ENCODE measurements around the gene FHOD3. TPM values are rescaled to one million over a fixed set of nuclear protein-coding genes. Genes with fewer than 3 reads are reported as not detected.

The FHOD3 gene
- total and polyA plus RNA-seq, 5 donors from 2014 or later: not detected

DNA sequence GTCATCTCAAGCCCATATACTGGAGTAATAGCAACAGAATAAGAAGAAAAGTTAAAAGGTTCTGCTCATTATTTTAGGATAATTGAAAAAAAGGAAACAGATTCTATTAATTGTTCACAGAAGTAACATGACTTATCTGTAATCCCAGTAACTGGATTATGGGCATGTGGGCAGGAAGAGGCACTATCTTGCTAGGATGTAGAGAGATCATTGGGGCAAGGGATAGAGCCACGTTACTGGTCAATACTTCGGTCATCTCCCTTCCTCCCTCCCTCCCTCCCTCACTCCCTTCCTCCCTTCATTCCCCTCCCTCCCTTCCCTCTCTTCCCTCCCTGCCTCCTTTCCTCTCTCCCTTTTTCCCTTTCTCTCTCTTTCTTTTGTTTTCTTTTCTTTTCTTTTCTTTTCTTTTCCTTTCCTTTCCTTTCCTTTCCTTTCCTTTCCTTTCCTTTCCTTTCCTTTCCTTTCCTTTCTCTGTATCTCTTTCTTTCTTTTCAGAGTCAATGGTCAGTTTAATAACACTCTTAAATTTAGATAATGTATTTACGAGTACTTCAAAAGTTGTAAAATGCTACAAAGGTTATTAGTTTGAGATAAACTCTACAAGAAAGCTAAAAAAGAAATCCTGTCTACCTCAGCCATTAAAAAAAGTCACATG lies 82.8 kb downstream of the FHOD3 start:
- no peak overlapping the region for H3K4me3 Mint-ChIP-seq
- ATAC-seq (ENCODE audit: low read depth in 2 of 2): no peak
- H3K27me3 Mint-ChIP-seq: no peaks in the 10 kb centered on the region

DNA sequence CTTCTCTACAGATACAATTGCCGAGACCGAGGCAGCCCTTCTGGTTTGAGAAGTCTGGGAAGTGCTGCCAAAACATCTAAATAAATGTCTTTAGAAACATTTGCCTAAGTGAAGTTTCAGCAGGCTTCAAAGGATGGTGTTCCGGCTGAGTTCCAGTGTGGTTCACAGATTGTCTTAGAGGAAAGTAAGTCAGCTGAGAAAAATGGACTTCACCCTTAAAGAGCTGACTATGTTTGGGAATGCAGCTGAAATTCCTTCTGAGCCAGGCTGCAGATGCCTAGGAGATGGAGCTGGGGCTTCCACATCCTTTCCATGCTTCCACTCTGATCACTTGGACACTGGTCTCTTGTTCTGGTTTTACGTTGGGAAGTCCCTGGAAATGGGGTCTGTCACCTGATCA lies 83.6 kb downstream of the FHOD3 start:
- Histone ChIP-seq H3K27ac (ENCODE audit: insufficient read depth, low read length, poor library complexity, severe bottlenecking) (no peak overlapping the region), H3K4me1 (ENCODE audit: control insufficient read depth, insufficient read depth, low read length, poor library complexity, severe bottlenecking) (no peaks in the 10 kb centered on the region), H3K9me3 (ENCODE audit: control insufficient read depth in 2 of 2, low read length in 2 of 2) (no peaks in the 10 kb centered on the region), H3K4me3 (ENCODE audit: low read depth, low read length) (no peak overlapping the region), H3K27me3 (ENCODE audit: control insufficient read depth, insufficient read depth, low read length) (peaks cover 2% of the 10 kb centered on the region), H3K36me3 (ENCODE audit: control insufficient read depth, insufficient read depth, low read length) (no peaks in the 10 kb centered on the region)
- DNase-seq (no peak), ATAC-seq (ENCODE audit: low read depth in 2 of 2) (no peak)
- Mint-ChIP-seq H3K36me3 (no peaks in the 10 kb centered on the region), H3K4me3 (no peak overlapping the region), H3K27ac (no peak overlapping the region), H3K9me3 (peaks cover 0 to 2% (median 0%) of the 10 kb centered on the region in 7 donors), H3K27me3 (no peaks in the 10 kb centered on the region), H3K4me1 (no peaks in the 10 kb centered on the region)

More for the DNA sequence above, 82.8 kb downstream of the FHOD3 start:
- H3K4me1 Mint-ChIP-seq: no peaks in the 10 kb centered on the region
- H3K36me3 ChIP-seq (ENCODE audit: control insufficient read depth, insufficient read depth, low read length): no peaks in the 10 kb centered on the region
- no peak overlapping the region for H3K27ac Mint-ChIP-seq
- DNase-seq: no peak
- no peaks in the 10 kb centered on the region for H3K4me1 ChIP-seq (ENCODE audit: control insufficient read depth, insufficient read depth, low read length, poor library complexity, severe bottlenecking)
- H3K36me3 Mint-ChIP-seq: no peaks in the 10 kb centered on the region
- no peaks in the 10 kb centered on the region for H3K9me3 ChIP-seq (ENCODE audit: control insufficient read depth in 2 of 2, low read length in 2 of 2)
- peaks cover 0 to 2% (median 0%) of the 10 kb centered on the region in 7 donors for H3K9me3 Mint-ChIP-seq
- peaks cover 2% of the 10 kb centered on the region for H3K27me3 ChIP-seq (ENCODE audit: control insufficient read depth, insufficient read depth, low read length)
- no peak overlapping the region for H3K27ac ChIP-seq (ENCODE audit: insufficient read depth, low read length, poor library complexity, severe bottlenecking)
- H3K4me3 ChIP-seq (ENCODE audit: low read depth, low read length): no peak overlapping the region

DNA sequence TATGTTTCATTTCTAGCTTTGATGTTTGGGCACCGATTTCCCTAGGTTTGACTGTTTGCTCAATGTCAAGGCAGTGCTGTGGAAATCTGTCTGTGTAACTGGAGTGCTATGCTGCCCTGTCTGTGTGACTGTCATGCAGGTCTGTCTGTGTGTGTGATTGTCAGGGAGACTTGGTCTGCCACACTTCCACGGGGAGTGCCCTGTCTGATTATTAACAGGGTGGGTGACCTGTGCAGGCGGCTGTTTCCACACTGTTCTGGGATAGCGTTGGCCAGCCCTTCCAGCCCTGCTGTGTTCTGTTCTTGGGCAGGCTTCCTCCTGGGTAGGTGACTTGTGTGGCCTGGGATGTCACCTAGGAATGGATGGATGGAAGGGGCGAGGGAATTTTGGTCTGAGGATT lies 85.3 kb downstream of the FHOD3 start:
- H3K27me3 ChIP-seq (ENCODE audit: control insufficient read depth, insufficient read depth, low read length): no peaks in the 10 kb centered on the region
- no peak for DNase-seq
- peaks cover 0 to 2% (median 0%) of the 10 kb centered on the region in 7 donors for H3K9me3 Mint-ChIP-seq
- no peak overlapping the region for H3K27ac Mint-ChIP-seq
- H3K9me3 ChIP-seq (ENCODE audit: control insufficient read depth in 2 of 2, low read length in 2 of 2): no peaks in the 10 kb centered on the region
- H3K4me1 Mint-ChIP-seq: no peaks in the 10 kb centered on the region
- no peak overlapping the region for H3K4me3 ChIP-seq (ENCODE audit: low read depth, low read length)
- H3K4me3 Mint-ChIP-seq: no peak overlapping the region
- no peak overlapping the region for H3K27ac ChIP-seq (ENCODE audit: insufficient read depth, low read length, poor library complexity, severe bottlenecking)
- no peaks in the 10 kb centered on the region for H3K4me1 ChIP-seq (ENCODE audit: control insufficient read depth, insufficient read depth, low read length, poor library complexity, severe bottlenecking)
- H3K36me3 Mint-ChIP-seq: no peaks in the 10 kb centered on the region
- no peak for ATAC-seq (ENCODE audit: low read depth in 2 of 2)
- H3K36me3 ChIP-seq (ENCODE audit: control insufficient read depth, insufficient read depth, low read length): no peaks in the 10 kb centered on the region
- H3K27me3 Mint-ChIP-seq: no peaks in the 10 kb centered on the region

DNA sequence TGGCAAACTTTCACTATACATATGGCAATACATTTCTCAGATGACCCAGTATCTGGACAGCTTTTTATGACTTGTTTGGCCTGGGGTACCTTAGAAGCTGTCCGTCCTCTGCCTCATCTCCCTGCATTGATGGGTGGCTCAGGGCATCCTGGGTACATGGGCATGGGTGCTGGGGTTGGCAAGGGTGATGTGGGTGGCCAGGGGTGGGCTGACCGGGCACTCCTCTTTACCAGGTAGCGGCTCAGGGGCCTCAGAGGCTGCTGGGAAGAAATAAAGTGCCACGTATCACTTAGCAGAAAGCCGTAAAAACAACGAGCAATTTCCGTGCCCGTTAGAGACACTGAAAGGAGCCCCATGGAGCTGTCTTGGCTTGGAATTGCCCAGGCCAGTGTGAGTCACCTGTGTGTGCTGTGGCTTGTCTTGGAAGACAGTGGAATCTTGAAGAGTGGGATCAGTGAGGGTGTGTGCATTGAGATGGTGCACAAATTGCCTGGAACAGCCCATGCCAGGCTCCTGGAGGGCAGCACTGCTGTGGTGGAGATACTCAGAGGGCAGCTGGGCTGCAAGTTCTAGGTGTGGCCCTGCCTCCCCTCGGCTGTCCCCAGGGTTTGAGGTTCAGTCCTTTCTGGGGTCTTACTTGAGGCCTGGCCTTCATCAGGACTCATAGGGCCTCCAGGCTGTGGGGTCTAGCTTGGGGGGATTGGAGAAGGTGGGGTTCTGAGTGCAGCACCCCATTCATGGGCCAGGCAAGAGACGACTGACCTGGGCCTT lies 88.8 kb downstream of the FHOD3 start:
- H3K4me1 ChIP-seq (ENCODE audit: control insufficient read depth, insufficient read depth, low read length, poor library complexity, severe bottlenecking): no peaks in the 10 kb centered on the region
- Mint-ChIP-seq H3K27ac (no peak overlapping the region), H3K9me3 (peaks cover 0 to 5% (median 0%) of the 10 kb centered on the region in 7 donors), H3K4me1 (no peaks in the 10 kb centered on the region), H3K4me3 (no peak overlapping the region), H3K27me3 (no peaks in the 10 kb centered on the region), H3K36me3 (no peaks in the 10 kb centered on the region)
- H3K4me3 ChIP-seq (ENCODE audit: low read depth, low read length): no peak overlapping the region
- H3K27me3 ChIP-seq (ENCODE audit: control insufficient read depth, insufficient read depth, low read length): no peaks in the 10 kb centered on the region
- H3K9me3 ChIP-seq (ENCODE audit: control insufficient read depth in 2 of 2, low read length in 2 of 2): no peaks in the 10 kb centered on the region
- H3K36me3 ChIP-seq (ENCODE audit: control insufficient read depth, insufficient read depth, low read length): no peaks in the 10 kb centered on the region
- no peak for ATAC-seq (ENCODE audit: low read depth in 2 of 2)
- no peak overlapping the region for H3K27ac ChIP-seq (ENCODE audit: insufficient read depth, low read length, poor library complexity, severe bottlenecking)
- DNase-seq: no peak

DNA sequence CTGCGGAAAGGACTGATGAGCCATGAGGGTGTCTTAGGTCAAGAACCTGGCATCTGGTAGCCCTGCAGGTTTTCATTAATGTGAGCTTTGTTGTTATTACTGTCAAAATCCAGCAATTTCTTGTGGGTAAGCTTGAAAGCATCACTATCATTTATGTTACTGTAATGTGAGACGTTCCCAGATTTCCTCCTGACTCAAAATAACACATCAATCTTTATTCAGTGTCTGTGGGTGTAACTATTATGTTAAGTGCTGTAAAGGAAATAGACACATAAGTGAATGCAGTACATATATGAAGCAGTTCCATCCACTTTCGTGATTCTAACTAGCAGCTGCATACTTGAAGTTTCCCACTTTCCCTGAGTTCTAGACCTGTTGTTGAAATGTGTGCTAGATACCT lies 89.8 kb downstream of the FHOD3 start:
- no peaks in the 10 kb centered on the region for H3K36me3 ChIP-seq (ENCODE audit: control insufficient read depth, insufficient read depth, low read length)
- no peak for DNase-seq
- ATAC-seq (ENCODE audit: low read depth in 2 of 2): no peak
- H3K27me3 ChIP-seq (ENCODE audit: control insufficient read depth, insufficient read depth, low read length): no peaks in the 10 kb centered on the region
- Mint-ChIP-seq H3K27me3 (peaks cover 5% of the 10 kb centered on the region), H3K4me3 (no peak overlapping the region), H3K4me1 (no peaks in the 10 kb centered on the region), H3K36me3 (no peaks in the 10 kb centered on the region), H3K27ac (no peak overlapping the region), H3K9me3 (peaks cover 0 to 2% (median 0%) of the 10 kb centered on the region in 7 donors)
- H3K4me3 ChIP-seq (ENCODE audit: low read depth, low read length): no peak overlapping the region
- H3K9me3 ChIP-seq (ENCODE audit: control insufficient read depth in 2 of 2, low read length in 2 of 2): no peaks in the 10 kb centered on the region
- H3K4me1 ChIP-seq (ENCODE audit: control insufficient read depth, insufficient read depth, low read length, poor library complexity, severe bottlenecking): no peaks in the 10 kb centered on the region
- H3K27ac ChIP-seq (ENCODE audit: insufficient read depth, low read length, poor library complexity, severe bottlenecking): no peak overlapping the region

DNA sequence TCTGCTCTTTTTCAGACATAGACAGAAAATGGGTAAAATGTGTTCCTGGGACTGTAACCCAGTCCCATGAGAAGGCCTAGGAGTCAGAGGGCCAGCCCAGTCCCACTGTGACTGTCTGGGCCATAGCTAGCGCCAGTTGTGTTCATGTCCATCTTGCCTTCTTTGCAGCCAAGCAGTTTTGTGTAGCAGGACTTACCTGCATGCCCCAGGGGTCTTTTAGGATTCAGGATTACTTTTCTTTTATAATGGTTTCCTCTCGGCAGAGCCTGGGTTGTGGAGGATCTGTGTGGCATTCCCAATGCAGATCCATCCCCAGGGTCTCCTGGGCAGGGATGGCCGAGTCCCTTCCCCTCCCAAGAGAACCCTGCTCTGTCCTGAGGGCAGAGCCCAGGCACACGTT lies 90.8 kb downstream of the FHOD3 start:
- Mint-ChIP-seq H3K9me3 (peaks cover 0 to 2% (median 0%) of the 10 kb centered on the region in 7 donors), H3K27ac (no peak overlapping the region), H3K4me1 (no peaks in the 10 kb centered on the region), H3K36me3 (no peaks in the 10 kb centered on the region), H3K4me3 (no peak overlapping the region), H3K27me3 (peaks cover 5% of the 10 kb centered on the region)
- Histone ChIP-seq H3K4me1 (ENCODE audit: control insufficient read depth, insufficient read depth, low read length, poor library complexity, severe bottlenecking) (no peaks in the 10 kb centered on the region), H3K27me3 (ENCODE audit: control insufficient read depth, insufficient read depth, low read length) (no peaks in the 10 kb centered on the region), H3K9me3 (ENCODE audit: control insufficient read depth in 2 of 2, low read length in 2 of 2) (no peaks in the 10 kb centered on the region), H3K36me3 (ENCODE audit: control insufficient read depth, insufficient read depth, low read length) (no peaks in the 10 kb centered on the region), H3K27ac (ENCODE audit: insufficient read depth, low read length, poor library complexity, severe bottlenecking) (no peak overlapping the region), H3K4me3 (ENCODE audit: low read depth, low read length) (no peak overlapping the region)
- no peak for DNase-seq
- ATAC-seq (ENCODE audit: low read depth in 2 of 2): no peak

DNA sequence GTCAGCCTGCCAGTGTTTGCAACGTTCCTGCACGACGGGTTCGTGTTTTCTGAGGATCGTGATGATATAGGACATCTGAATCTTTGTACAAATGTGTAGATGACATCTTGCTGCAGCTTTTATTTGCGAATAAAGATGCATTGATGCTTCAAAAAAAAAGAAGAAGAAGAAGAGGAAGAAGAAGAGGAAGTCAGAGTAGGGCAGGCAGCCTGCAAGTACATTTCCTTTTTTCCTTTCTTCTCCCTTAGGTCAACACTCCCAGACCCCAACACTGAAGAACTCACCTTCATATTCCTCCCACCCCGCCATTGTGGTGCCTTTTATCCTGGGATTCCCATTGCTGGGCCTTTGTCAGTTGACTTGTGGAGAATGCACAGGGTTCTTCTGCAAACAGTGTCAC lies 91.5 kb downstream of the FHOD3 start:
- Histone ChIP-seq H3K9me3 (ENCODE audit: control insufficient read depth in 2 of 2, low read length in 2 of 2) (no peaks in the 10 kb centered on the region), H3K27ac (ENCODE audit: insufficient read depth, low read length, poor library complexity, severe bottlenecking) (no peak overlapping the region), H3K36me3 (ENCODE audit: control insufficient read depth, insufficient read depth, low read length) (no peaks in the 10 kb centered on the region), H3K27me3 (ENCODE audit: control insufficient read depth, insufficient read depth, low read length) (no peaks in the 10 kb centered on the region), H3K4me1 (ENCODE audit: control insufficient read depth, insufficient read depth, low read length, poor library complexity, severe bottlenecking) (no peaks in the 10 kb centered on the region), H3K4me3 (ENCODE audit: low read depth, low read length) (no peak overlapping the region)
- Mint-ChIP-seq H3K9me3 (peaks cover 0 to 6% (median 2%) of the 10 kb centered on the region in 7 donors), H3K36me3 (no peaks in the 10 kb centered on the region), H3K27ac (no peak overlapping the region), H3K4me3 (no peak overlapping the region), H3K4me1 (no peaks in the 10 kb centered on the region), H3K27me3 (peaks cover 5% of the 10 kb centered on the region)
- no peak for DNase-seq
- no peak for ATAC-seq (ENCODE audit: low read depth in 2 of 2)
